Fibroblast of gingiva (primary cell): ENCODE data around the gene RAP1B.
"Not testable (repeated sequence)": the region's sequence is repeated elsewhere in the genome, so short reads cannot be mapped to it uniquely, and the experiment has no call there.

Source experiments
- DNase-seq: peaks from one replicate; pipeline ENCODE4 v3.0.0-alpha.2; 2011; ENCODE audit warnings: low read depth

RAP1B gene

GRCh38 chr12:68636268-68636667 is 25.6 kb downstream of the RAP1B start:
- DNase-seq, result peak; percentile 73

DNA sequence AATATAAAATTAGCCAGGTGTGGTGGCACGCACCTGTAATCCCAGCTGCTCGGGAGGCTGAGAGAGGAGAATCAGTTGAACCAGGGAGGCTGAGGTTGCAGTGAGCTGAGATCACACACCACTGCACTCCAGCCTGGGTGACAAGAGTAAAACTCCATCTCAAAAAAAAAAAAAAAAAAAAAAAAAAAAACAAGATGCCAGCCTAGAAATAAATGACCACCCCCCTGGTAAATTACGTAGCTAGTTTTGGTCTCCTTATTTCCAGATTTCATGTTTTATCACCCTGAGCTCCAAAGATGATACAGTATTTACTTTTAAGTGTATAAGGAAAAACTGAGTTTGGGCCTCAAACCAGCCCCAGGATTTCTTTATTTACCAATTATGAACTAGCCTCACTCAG is 26.7 kb downstream of the RAP1B start:
- not testable (repeated sequence) for DNase-seq

DNA sequence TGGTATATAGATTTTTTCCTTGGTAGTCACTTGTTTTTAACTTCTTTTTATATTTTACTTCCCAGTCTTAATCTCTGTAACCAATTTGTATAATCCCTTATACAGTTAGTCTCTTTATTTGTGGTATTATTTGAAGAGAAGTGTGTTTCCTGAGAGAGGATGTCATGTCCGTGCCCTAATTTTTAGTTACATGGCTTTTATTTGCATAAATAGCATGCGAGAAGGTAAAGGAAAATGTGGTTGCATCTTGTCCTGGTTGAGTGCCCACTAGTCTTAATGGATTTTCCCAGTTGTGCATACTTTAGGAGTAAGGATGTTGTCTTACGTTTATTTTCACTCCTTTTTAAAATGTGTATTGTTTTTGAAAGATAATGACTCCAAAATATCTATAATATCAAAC is 27.5 kb downstream of the RAP1B start:
- no peak for DNase-seq

- no peak for DNase-seq
These were observed 28.2 kb downstream of the RAP1B start for GRCh38 chr12:68638721-68639395.

DNA sequence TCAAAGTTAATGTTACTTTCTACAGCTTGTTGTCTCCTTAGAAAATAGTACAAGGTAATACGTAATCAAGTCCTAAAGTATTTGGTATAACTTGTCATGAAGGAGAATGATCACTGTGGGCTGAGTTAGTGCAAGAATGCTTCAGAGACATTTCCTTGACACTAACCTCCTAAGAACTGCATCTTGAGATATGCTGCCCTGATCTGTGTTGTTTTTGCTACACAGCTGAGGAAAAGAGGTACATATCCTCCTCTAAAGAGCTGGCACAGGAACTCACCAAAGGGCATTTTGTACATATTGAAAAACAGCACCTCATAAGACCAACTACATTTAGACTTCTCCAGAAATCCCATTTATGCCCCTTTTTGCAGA is 28.7 kb downstream of the RAP1B start:
- no peak for DNase-seq

GRCh38 chr12:68641138-68641537 is 30.4 kb downstream of the RAP1B start:
- peak; percentile 21 for DNase-seq

DNA sequence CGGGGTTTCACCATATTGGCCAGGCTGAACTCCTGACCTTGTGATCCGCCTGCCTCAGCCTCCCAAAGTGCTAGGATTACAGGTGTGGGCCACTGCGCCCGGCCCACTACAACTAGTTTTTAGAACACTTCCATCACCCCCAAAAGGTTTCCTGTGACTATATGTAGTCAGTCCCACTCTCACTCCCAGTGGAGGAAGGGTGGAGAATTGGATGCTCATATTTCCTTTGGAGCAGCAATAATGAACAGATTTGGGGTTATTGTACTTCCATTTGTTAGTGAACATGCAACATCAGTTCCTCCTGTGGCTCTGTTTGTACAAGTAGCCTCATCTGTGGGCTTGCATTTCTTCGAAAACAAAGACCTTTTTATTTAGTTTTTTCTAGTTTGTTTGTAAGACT is 35.8 kb downstream of the RAP1B start:
- no peak for DNase-seq

DNA sequence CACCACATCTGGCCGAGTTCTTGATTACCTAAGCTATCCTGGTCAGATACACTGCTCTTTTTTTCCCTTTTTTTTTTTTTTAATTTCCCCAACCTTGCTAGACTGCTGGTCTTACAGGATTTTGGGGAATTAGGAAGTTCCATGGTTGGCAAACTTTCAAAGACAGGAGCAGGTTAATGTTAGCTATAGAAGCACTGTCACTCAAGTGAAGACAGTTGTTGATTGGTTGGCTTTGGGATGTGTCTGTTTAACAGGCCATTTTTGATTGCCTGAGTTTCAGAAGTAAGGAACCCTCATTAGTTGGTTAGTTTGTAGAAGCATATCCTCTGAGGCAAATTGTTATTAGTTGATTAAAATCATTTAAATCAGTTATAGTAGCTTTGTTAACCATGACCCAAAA is 36.8 kb downstream of the RAP1B start:
- DNase-seq, result no peak

GRCh38 chr12:68648179-68648578 is 37.5 kb downstream of the RAP1B start:
- DNase-seq, result no peak

GRCh38 chr12:68665016-68665569 is 54.4 kb downstream of the RAP1B start:
- DNase-seq, result no peak

DNA sequence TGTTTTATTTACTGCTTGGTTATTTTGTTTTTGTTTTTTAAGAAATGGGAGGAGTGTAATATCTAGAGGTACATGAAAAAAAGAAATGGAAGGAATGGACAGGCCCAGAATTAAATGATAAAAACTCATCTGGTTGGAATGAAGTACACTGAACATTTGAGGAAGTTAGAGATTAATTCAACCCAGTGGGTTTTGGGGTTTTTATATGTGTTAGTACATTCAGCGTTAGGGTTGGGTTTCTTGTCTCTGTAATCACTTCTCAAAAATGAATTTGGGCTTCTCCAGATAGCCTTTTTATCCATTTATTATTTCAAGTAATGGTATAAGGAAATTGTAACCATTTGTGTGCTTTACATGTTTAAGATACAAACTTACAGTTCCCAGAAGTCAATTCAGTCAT is 56.6 kb downstream of the RAP1B start:
- no peak for DNase-seq

- no peak for DNase-seq
These were observed 57.2 kb downstream of the RAP1B start for GRCh38 chr12:68667896-68668295.

GRCh38 chr12:68671179-68671578 is 60.5 kb downstream of the RAP1B start:
- no peak for DNase-seq

GRCh38 chr12:68673788-68674187 is 63.1 kb downstream of the RAP1B start:
- DNase-seq, result no peak

DNA sequence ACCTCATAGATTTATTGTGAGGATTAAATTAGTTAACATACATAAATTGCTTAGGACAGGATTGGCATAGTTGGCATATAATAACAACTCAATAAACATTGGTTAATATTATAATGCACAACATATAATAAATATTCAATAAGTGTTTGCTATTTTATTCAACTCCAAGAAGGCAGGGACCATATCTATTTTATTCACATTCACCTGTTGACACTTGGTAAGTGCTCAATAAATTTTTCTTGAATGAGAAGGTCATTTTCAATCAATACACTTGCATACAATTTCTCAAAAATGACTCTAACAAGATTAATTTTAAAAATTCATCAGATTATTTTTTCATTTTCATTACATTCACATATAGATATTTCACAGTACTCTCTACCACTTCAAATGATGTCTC is 63.7 kb downstream of the RAP1B start:
- DNase-seq, result no peak

DNA sequence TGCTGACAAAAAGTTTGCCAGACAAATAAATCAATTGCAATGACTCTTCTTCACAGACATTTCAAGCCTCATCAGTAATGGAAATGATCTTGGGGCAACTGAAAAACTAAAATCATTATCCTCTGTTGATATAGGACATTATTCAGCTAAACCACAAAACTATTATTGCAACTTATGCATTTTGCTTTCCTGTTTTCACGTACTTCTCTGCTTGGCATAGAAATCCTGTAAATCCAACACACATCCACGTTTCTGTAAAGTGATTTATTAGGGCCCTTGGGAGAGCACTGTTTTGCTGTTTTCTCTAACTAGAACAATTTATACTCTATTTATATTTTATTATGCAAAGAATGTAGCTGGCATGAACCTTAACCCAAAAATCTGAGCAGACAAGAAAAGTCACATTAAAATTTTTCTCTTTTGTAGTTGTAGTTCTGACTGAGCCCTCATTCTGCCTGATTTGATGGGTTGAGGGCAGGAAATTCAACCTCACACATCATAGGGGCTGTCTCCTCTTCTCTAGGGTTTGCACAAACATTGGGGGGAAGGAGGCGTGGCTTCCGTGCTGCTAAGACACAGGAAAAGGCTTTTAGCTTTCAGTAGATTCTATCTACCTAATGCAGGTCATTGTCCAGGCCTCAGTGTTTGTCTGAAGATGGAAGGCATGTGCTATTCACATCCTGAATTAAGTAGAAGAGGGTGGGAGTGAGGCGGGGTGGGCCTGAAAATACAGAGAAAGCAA is 64.6 kb downstream of the RAP1B start:
- no peak for DNase-seq

DNA sequence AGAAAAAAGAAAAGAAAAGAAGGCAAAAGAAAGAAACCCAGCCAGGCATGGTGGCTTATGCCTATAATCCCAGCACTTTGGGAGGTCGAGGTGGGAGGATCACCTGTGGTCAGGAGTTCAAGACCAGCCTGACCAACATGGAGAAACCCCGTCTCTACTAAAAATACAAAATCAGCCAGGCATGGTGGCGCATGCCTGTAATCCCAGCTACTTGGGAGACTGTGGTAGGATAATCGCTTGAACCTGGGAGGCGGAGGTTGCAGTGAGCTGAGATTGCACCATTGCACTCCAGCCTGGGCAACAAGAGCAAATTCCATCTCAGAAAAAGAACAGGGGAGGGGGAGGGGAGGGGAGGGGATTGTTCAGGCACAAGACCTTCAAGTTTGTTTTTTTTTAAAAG is 66.2 kb downstream of the RAP1B start:
- DNase-seq, result not testable (repeated sequence)

DNA sequence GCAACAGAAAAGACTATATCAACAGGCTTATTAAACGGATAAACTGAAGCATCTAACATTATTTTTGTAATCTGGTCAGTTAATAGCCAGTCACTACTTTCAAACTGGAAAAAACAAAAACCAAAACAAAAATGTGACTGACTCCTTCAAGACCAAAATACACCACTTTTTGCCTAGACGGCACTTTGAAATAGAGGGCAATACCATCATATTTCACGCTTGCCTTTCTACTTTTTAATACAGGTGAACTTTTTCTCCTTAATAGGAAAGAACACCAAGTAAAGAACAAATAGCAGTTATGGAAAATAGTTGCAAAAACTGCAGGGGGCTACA is 75.5 kb downstream of the RAP1B start:
- DNase-seq, result no peak

- peak; percentile 96 for DNase-seq
These were observed 76.2 kb downstream of the RAP1B start, which contains the start of gene NUP107 for GRCh38 chr12:68686595-68687521. TSS of gene NUP107 (plus strand) at chr12:68686978. CDS start at chr12:68687066, 88 bp downstream.

- no peak for DNase-seq
These were observed 84.8 kb downstream of the RAP1B start for GRCh38 chr12:68695454-68695853.

GRCh38 chr12:68699486-68699885 is 88.8 kb downstream of the RAP1B start:
- no peak for DNase-seq
